GM18907 (cell line): ENCODE data around the gene EP400.

Experiments used
- ATAC-seq: cut with Tn5 transposase; IDR thresholded peaks from one replicate; pipeline ENCODE4 v1.9.1; 2021; ENCODE audit warnings: mild to moderate bottlenecking, moderate library complexity; ENCODE audit not compliant: unreplicated experiment

Gene EP400

DNA sequence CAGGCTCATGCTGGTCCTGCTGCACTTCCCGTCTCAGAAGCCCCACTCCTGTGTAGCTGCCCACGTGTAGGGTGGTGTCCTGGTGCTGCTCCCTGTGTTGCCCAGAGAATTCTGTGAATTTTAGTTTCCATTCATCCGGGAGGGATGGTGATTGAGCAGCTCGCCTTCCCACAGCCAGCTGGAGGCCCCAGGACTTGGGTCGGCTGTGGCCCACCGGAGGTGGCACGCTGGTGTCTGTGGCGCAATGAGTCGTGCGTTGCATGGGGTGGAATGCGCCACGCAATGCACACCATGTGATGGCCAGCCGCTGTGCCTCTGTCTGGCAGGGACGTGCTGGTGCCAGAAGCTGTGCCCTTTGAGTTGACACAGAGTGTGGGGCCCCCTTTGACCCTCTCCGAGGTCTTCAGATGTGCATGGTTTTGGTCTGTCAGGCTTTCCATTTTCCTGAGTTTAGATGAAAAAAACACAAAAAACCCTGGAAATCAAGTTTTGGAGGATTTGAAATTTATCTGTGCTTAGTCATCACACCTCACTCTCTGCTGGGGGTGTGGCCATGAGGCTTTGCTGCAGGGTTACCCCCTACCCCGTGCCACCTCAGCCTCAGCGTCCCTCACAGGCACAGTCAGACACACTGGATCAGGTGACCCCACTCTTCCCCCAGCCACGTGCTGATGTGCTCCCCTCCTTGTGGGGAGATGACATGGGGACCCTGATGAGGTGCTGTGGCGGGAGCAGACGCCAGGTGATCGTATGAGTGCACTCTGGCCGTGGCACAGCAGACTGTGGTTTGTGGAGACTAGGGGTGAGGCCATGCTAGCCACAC lies 64.6 kb downstream of the EP400 start:
- no peak for ATAC-seq

- no peak for ATAC-seq
Measured at GRCh38 chr12:132014915-132015280, 65.2 kb downstream of the EP400 start.

GRCh38 chr12:132015686-132016430 lies 66.1 kb downstream of the EP400 start:
- no peak for ATAC-seq

DNA sequence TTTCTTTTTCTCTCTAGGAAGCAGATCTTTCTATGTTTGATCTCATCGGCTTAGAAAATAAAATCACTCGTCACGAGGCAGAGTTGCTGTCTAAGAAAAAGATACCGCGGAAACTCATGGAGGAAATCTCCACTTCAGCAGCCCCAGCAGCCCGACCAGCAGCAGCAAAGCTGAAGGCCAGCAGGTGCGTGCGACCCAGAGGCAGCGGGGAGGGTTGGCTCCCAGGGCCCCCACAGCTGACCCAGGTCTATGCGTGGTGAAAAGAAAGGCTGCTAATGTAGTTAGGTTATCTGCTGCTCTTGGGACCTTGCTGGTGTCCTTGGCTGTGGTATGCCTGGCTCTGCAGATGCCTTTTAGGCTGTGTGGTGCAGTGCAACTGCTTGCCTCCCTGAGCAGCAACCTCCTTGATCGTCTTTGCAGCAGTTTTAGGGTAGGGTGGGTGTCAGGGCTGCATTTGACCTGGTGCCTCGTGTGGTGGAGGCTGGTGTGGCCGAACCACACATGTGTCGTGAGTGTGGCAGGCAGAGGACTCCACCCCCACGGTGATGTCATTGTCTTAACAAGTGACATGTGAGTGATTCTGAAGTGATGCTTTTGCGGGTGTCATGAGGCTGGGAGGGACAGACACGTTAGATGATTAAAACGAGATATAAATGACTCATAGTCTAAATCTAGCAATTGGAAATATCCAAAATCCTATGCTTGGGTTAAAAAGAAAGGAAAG lies 68.6 kb downstream of the EP400 start:
- no peak for ATAC-seq

GRCh38 chr12:132019891-132020290 lies 70.1 kb downstream of the EP400 start:
- ATAC-seq = no peak

DNA sequence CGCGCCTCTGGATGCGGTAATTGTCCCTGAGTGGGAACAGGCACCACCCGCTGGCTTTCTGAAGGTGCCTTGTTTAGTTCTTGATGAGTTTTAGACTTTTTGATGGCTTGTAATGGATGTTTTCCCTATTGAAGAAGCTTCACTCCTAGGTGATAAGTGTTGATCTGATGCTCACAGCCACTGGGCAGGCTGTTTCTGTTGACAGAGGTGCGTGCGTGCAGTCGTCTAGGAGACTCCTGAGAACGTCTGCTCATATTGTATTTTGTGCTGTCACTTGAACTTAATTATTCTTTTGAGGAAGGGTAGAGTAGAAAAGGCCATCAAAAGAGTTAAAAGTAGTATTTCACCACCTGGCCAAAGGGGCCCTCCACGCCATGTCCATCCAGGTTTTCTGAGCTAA lies 70.5 kb downstream of the EP400 start:
- ATAC-seq = no peak

- ATAC-seq = no peak
Measured at GRCh38 chr12:132021031-132021871, 71.5 kb downstream of the EP400 start.

- no peak for ATAC-seq
Measured at GRCh38 chr12:132021965-132022364, 72.2 kb downstream of the EP400 start.

DNA sequence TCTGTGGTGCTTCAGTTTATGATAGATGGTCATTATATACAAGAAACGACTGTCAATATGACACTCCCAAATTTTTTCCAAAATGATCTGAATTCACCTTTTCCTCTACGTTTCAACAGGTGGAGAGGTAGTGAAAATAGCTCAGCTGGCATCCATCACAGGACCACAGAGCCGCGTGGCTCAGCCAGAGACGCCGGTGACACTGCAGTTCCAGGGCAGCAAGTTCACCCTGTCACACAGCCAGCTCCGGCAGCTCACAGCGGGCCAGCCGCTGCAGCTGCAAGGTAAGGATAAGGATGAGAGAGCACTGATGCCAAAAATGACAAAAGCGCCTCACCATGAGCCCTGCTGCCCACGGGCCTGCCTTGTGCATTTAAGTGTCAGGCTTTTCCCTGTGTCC lies 73.9 kb downstream of the EP400 start:
- ATAC-seq = no peak

DNA sequence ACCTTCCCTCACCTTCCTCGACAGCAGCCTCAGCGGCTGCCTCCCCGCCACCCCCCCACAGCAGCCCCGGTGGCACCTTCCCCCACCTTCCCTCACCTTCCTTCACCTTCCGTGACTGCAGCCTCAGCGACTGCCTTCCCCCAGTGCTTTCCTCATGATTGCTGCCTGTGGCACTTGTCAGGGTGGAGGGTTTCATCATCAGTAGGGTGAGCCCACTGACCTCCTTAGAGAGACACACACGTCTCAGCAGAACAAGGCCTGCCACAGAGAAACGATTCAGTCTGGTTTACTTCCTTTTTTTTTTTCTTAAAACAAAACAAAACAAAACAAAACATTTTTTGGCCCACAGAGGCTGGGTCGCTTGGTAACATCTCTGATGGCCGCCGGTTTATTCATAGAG lies 75.0 kb downstream of the EP400 start:
- ATAC-seq = no peak

DNA sequence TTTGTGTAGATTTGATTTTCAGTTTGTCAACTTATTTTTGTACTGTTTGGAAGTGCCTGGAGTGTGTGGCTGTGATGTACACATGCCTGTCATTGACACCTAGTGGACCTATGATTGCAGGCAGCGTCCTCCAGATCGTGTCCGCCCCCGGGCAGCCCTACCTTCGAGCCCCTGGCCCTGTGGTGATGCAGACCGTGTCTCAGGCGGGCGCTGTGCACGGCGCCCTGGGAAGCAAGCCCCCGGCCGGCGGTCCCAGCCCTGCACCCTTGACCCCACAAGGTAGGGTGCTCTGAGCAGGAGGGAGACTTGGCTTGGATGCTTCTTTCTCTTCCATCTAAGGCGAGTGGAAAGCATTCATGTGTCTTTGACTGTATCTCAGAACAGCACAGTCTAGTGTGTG lies 75.8 kb downstream of the EP400 start:
- ATAC-seq = no peak

- no peak for ATAC-seq
Measured at GRCh38 chr12:132026061-132026795, 76.5 kb downstream of the EP400 start.

- no peak for ATAC-seq
Measured at GRCh38 chr12:132026796-132027500, 77.2 kb downstream of the EP400 start.

GRCh38 chr12:132027636-132028035 lies 77.9 kb downstream of the EP400 start:
- no peak for ATAC-seq

- ATAC-seq = no peak
Measured at GRCh38 chr12:132028111-132028510, 78.4 kb downstream of the EP400 start.

- ATAC-seq = no peak
Measured at GRCh38 chr12:132029503-132030300, 80.0 kb downstream of the EP400 start.

- ATAC-seq = no peak
Measured at GRCh38 chr12:132030367-132031038, 80.8 kb downstream of the EP400 start.

- ATAC-seq = no peak
Measured at GRCh38 chr12:132033627-132034026, 83.9 kb downstream of the EP400 start.
